HEK293 (cell line): Measurements from ENCODE around the gene TCEAL8.

Experiments used
- CTCF ChIA-PET: fragments of 350-600 bp; formaldehyde crosslinking; extraction: SDS; loops from one replicate; lab custom pipeline; 2021; ENCODE audit warnings: antibody characterized with exemption; lab: Yijun Ruan, JAX
- POLR2A ChIA-PET: fragments of 300-600 bp; formaldehyde crosslinking; extraction: SDS; loops from one replicate; lab custom pipeline; 2020; ENCODE audit warnings: antibody characterized with exemption, inconsistent platforms; lab: Yijun Ruan, JAX
- H3K27ac ChIP-seq: fragments of 200-500 bp; sonication (Bioruptor generic); 2 replicates; pipeline ENCODE4 v1.5.1; 2014; ENCODE audit warnings: low read depth, low read length, control low read depth, inconsistent platforms; ENCODE audit errors: extremely low read depth
- H3K36me3 ChIP-seq, 2 experiments: fragments of 200-500 bp in 1 of 2; sonication (Bioruptor generic) in 1 of 2; 1 replicate in 1 of 2; 2 replicates in 1 of 2; pipeline ENCODE4 v1.5.1; 2014 to 2017; ENCODE audit warnings: inconsistent platforms in 2 of 2, low read length in 2 of 2; ENCODE audit not compliant: control insufficient read depth in 2 of 2, insufficient read depth in 1 of 2
- H3K4me1 ChIP-seq: fragments of 200-500 bp; sonication (Bioruptor generic); 2 replicates; pipeline ENCODE4 v1.5.1; 2014; ENCODE audit warnings: mild to moderate bottlenecking, low read length, inconsistent platforms; ENCODE audit not compliant: control insufficient read depth, insufficient read depth
- H3K4me3 ChIP-seq: 2 replicates; pipeline ENCODE4 v1.5.1; 2011; ENCODE audit warnings: low read depth, mild to moderate bottlenecking, control low read depth, low read length, moderate library complexity
- H3K9me3 ChIP-seq: fragments of 200-500 bp; sonication (Bioruptor generic); 2 replicates; pipeline ENCODE4 v1.5.1; 2014; ENCODE audit warnings: low read depth, low read length, inconsistent platforms; ENCODE audit not compliant: control insufficient read depth, insufficient read depth
- BCL6B ChIP-seq: fragments of 450-650 bp; formaldehyde crosslinking; IDR thresholded peaks from 2 replicates; pipeline ENCODE4 v1.5.1; 2017; ENCODE audit warnings: missing biosample characterization, missing genetic modification characterization
- EGR2 ChIP-seq: fragments of 450-650 bp; formaldehyde crosslinking; IDR thresholded peaks from 2 replicates; pipeline ENCODE4 v1.5.1; 2016; ENCODE audit warnings: low read depth, missing biosample characterization, missing genetic modification characterization
- FEZF1 ChIP-seq: fragments of 450-650 bp; formaldehyde crosslinking; IDR thresholded peaks from 2 replicates; pipeline ENCODE4 v1.5.1; 2016; ENCODE audit warnings: missing biosample characterization, missing genetic modification characterization
- MZF1 ChIP-seq: fragments of 450-650 bp; formaldehyde crosslinking; IDR thresholded peaks from 2 replicates; pipeline ENCODE4 v1.5.1; 2017; ENCODE audit warnings: missing biosample characterization, missing genetic modification characterization, borderline replicate concordance
- OVOL3 ChIP-seq: fragments of 450-650 bp; formaldehyde crosslinking; IDR thresholded peaks from 2 replicates; pipeline ENCODE4 v1.5.1; 2016; ENCODE audit warnings: missing biosample characterization, missing genetic modification characterization
- SETDB1 ChIP-seq: IDR thresholded peaks from one replicate; pipeline ENCODE4 v1.6.1; 2017; ENCODE audit warnings: mild to moderate bottlenecking, low read length, moderate library complexity, mixed read lengths; ENCODE audit not compliant: insufficient read length
- SP2 ChIP-seq: fragments of 450-650 bp; formaldehyde crosslinking; IDR thresholded peaks from 2 replicates; pipeline ENCODE4 v1.5.1; 2016; ENCODE audit warnings: missing biosample characterization, missing genetic modification characterization
- SP3 ChIP-seq: fragments of 450-650 bp; formaldehyde crosslinking; IDR thresholded peaks from 2 replicates; pipeline ENCODE4 v1.5.1; 2016; ENCODE audit warnings: missing biosample characterization, missing genetic modification characterization
- TRIM28 ChIP-seq: IDR thresholded peaks from 2 replicates; pipeline ENCODE4 v1.6.1; 2011; ENCODE audit warnings: low read length, control low read depth, borderline replicate concordance
- YY2 ChIP-seq: fragments of 450-650 bp; formaldehyde crosslinking; IDR thresholded peaks from 2 replicates; pipeline ENCODE4 v1.5.1; 2016; ENCODE audit warnings: missing biosample characterization, missing genetic modification characterization
- ZBTB1 ChIP-seq: fragments of 450-650 bp; formaldehyde crosslinking; IDR thresholded peaks from 2 replicates; pipeline ENCODE4 v1.5.1; 2016; ENCODE audit warnings: missing biosample characterization, missing genetic modification characterization
- ZBTB17 ChIP-seq: fragments of 450-650 bp; formaldehyde crosslinking; IDR thresholded peaks from 2 replicates; pipeline ENCODE4 v1.5.1; 2016; ENCODE audit warnings: missing biosample characterization, missing genetic modification characterization
- ZBTB20 ChIP-seq: fragments of 450-650 bp; formaldehyde crosslinking; IDR thresholded peaks from 2 replicates; pipeline ENCODE4 v1.5.1; 2016; ENCODE audit warnings: missing biosample characterization, missing genetic modification characterization
- ZBTB44 ChIP-seq: fragments of 450-650 bp; IDR thresholded peaks from 2 replicates; pipeline ENCODE4 v1.5.1; 2018; ENCODE audit warnings: missing biosample characterization, mild to moderate bottlenecking, missing genetic modification characterization
- ZBTB7A ChIP-seq: fragments of 450-650 bp; formaldehyde crosslinking; IDR thresholded peaks from 2 replicates; pipeline ENCODE4 v1.5.1; 2016; ENCODE audit warnings: low read depth, missing biosample characterization, missing genetic modification characterization
- ZBTB8A ChIP-seq: fragments of 450-650 bp; formaldehyde crosslinking; IDR thresholded peaks from 2 replicates; pipeline ENCODE4 v1.5.1; 2016; ENCODE audit warnings: missing biosample characterization, missing genetic modification characterization
- ZFP69B ChIP-seq: fragments of 450-650 bp; formaldehyde crosslinking; IDR thresholded peaks from 2 replicates; pipeline ENCODE4 v1.5.1; 2016; ENCODE audit warnings: missing biosample characterization, missing genetic modification characterization
- ZIC2 ChIP-seq: fragments of 450-650 bp; formaldehyde crosslinking; IDR thresholded peaks from 2 replicates; pipeline ENCODE4 v1.5.1; 2016; ENCODE audit warnings: missing biosample characterization, missing genetic modification characterization
- ZNF112 ChIP-seq: fragments of 450-650 bp; formaldehyde crosslinking; IDR thresholded peaks from 2 replicates; pipeline ENCODE4 v1.5.0; 2017; ENCODE audit warnings: missing biosample characterization, missing genetic modification characterization
- ZNF114 ChIP-seq: fragments of 450-650 bp; formaldehyde crosslinking; IDR thresholded peaks from 2 replicates; pipeline ENCODE4 v1.5.0; 2017; ENCODE audit warnings: missing biosample characterization, missing genetic modification characterization
- ZNF138 ChIP-seq: fragments of 450-650 bp; formaldehyde crosslinking; IDR thresholded peaks from 2 replicates; pipeline ENCODE4 v1.5.1; 2016; ENCODE audit warnings: missing biosample characterization, missing genetic modification characterization, borderline replicate concordance
- ZNF155 ChIP-seq: fragments of 450-650 bp; formaldehyde crosslinking; IDR thresholded peaks from 2 replicates; pipeline ENCODE4 v1.5.1; 2016; ENCODE audit warnings: missing biosample characterization, missing genetic modification characterization
- ZNF157 ChIP-seq: fragments of 450-650 bp; formaldehyde crosslinking; IDR thresholded peaks from 2 replicates; pipeline ENCODE4 v1.5.1; 2016; ENCODE audit warnings: missing biosample characterization, missing genetic modification characterization
- ZNF169 ChIP-seq: fragments of 450-650 bp; formaldehyde crosslinking; IDR thresholded peaks from 2 replicates; pipeline ENCODE4 v1.5.1; 2016; ENCODE audit warnings: missing biosample characterization, missing genetic modification characterization
- ZNF174 ChIP-seq: fragments of 450-650 bp; formaldehyde crosslinking; IDR thresholded peaks from 2 replicates; pipeline ENCODE4 v1.5.0; 2017; ENCODE audit warnings: missing biosample characterization, mild to moderate bottlenecking, missing genetic modification characterization
- ZNF274 ChIP-seq, 2 experiments: fragments of 200-500 bp in 1 of 2; fragments of 450-650 bp in 1 of 2; sonication (Bioruptor generic) in 1 of 2; formaldehyde crosslinking in 1 of 2; IDR thresholded peaks; 2 replicates each; pipeline versions ENCODE4 v1.5.1 to v1.6.1; 2014 to 2016; ENCODE audit warnings: borderline replicate concordance in 1 of 2, inconsistent platforms in 1 of 2, low read length in 1 of 2, missing biosample characterization in 1 of 2, missing genetic modification characterization in 1 of 2
- ZNF292 ChIP-seq: fragments of 450-650 bp; formaldehyde crosslinking; IDR thresholded peaks from 2 replicates; pipeline ENCODE4 v1.5.1; 2016; ENCODE audit warnings: low read depth, missing biosample characterization, missing genetic modification characterization, borderline replicate concordance
- ZNF362 ChIP-seq: fragments of 450-650 bp; formaldehyde crosslinking; IDR thresholded peaks from 2 replicates; pipeline ENCODE4 v1.5.1; 2016; ENCODE audit warnings: missing biosample characterization, missing genetic modification characterization
- ZNF544 ChIP-seq: fragments of 450-650 bp; formaldehyde crosslinking; IDR thresholded peaks from 2 replicates; pipeline ENCODE4 v1.5.0; 2017; ENCODE audit warnings: missing biosample characterization, missing genetic modification characterization
- ZNF548 ChIP-seq: fragments of 450-650 bp; formaldehyde crosslinking; IDR thresholded peaks from 2 replicates; pipeline ENCODE4 v1.5.1; 2016; ENCODE audit warnings: missing biosample characterization, missing genetic modification characterization
- ZNF555 ChIP-seq: fragments of 450-650 bp; formaldehyde crosslinking; conservative IDR thresholded peaks from 2 replicates; pipeline ENCODE4 v1.5.1; 2017; ENCODE audit warnings: missing biosample characterization, mild to moderate bottlenecking, missing genetic modification characterization, inconsistent platforms
- ZNF560 ChIP-seq: fragments of 450-650 bp; formaldehyde crosslinking; IDR thresholded peaks from 2 replicates; pipeline ENCODE4 v1.5.1; 2017; ENCODE audit warnings: missing biosample characterization, missing genetic modification characterization, borderline replicate concordance
- ZNF621 ChIP-seq: fragments of 450-650 bp; formaldehyde crosslinking; IDR thresholded peaks from 2 replicates; pipeline ENCODE4 v1.5.1; 2017; ENCODE audit warnings: missing biosample characterization, missing genetic modification characterization
- ZNF701 ChIP-seq: fragments of 450-650 bp; formaldehyde crosslinking; IDR thresholded peaks from 2 replicates; pipeline ENCODE4 v1.5.1; 2016; ENCODE audit warnings: missing biosample characterization, missing genetic modification characterization
- ZNF747 ChIP-seq: fragments of 450-650 bp; formaldehyde crosslinking; IDR thresholded peaks from 2 replicates; pipeline ENCODE4 v1.5.1; 2016; ENCODE audit warnings: missing biosample characterization, missing genetic modification characterization
- ZNF843 ChIP-seq: fragments of 450-650 bp; formaldehyde crosslinking; IDR thresholded peaks from 2 replicates; pipeline ENCODE4 v1.5.1; 2016; ENCODE audit warnings: missing biosample characterization, missing genetic modification characterization

The TCEAL8 gene

DNA sequence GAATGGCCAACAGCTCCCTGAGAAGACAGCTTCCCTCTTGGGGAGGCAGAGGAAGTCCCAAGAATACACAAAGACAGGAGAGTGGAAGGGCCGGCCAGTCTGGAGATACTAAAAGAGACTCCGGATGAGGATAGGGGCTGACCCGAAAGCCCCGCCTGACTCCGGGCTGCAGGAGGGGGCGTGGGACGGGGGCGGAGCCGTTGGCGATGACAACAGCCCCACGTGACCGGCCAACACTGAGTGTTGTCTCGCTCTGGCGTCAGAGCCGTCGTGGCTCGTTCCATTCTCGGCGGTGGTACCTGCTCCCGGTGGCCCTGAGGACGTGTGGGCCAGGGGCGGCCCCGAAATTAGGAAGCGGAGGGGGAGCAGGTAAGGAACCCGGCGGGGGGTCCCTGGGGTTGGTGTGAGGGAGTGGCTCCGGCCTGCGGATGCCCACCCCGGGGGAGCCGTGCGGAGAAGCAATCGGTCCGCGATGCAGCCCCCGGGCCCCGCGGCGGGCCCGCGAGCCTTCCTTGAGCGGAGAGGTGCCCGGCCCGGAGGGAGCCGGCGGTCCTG lies 40.0 kb downstream of the TCEAL8 start, which contains the start of gene BEX4:
TSS of gene BEX4 (plus strand) at position 239 of the 555 bp plus-strand sequence. CDS start 1,046 bp downstream, outside the sequence.
- peak within 1 kb of the TSS; percentile 66 for H3K27ac ChIP-seq
- POLR2A ChIA-PET: interaction anchor here (0.6 to 0.7 kb wide), 2 partner anchors 40 to 141 kb away, joined by 3 to 4 read pairs; partner anchors contain the start of gene TCEAL8
- CTCF ChIA-PET: no interaction called here
- peak within 1 kb of the TSS; percentile 71 for H3K4me3 ChIP-seq
- H3K4me1 ChIP-seq: 0 out of 2 replicates have a peak, but pooled peaks cover 2% of the 10 kb centered on the region
- peaks cover 0 to 16% of the 10 kb centered on the region in 2 experiments; a peak in 2 of 3 replicates for H3K36me3 ChIP-seq
- no peaks in the 10 kb centered on the region for H3K9me3 ChIP-seq
- no peak for TF ChIP-seq ZNF112 (tag by site-specific recombination)
- TF ChIP-seq ZNF274 (IDR thresholded peaks at IDR 0.05; ENCODE audit: low read length): no peak
- no peak for TF ChIP-seq ZNF274 (tag by site-specific recombination; IDR thresholded peaks at IDR 0.05; ENCODE audit: borderline replicate concordance)
- TF ChIP-seq ZNF701: no peak
- TF ChIP-seq BCL6B (tag by site-specific recombination): no peak
- TF ChIP-seq ZBTB8A: peak; percentile 67
- no peak for TF ChIP-seq ZNF155
- no peak for TF ChIP-seq ZFP69B (tag by site-specific recombination)
- TF ChIP-seq ZNF362 (tag by site-specific recombination): no peak
- no peak for TF ChIP-seq SETDB1
- TF ChIP-seq FEZF1 (tag by site-specific recombination): no peak
- no peak for TF ChIP-seq ZNF843 (tag by site-specific recombination)
- no peak for TF ChIP-seq ZNF157 (tag by site-specific recombination)
- TF ChIP-seq ZBTB17 (tag by site-specific recombination): peak; percentile 45
- TF ChIP-seq ZNF560: no peak
- no peak for TF ChIP-seq ZNF747 (tag by site-specific recombination)
- TF ChIP-seq ZNF169 (tag by site-specific recombination): no peak
- no peak for TF ChIP-seq MZF1 (tag by site-specific recombination)
- TF ChIP-seq SP3 (tag by site-specific recombination): peak; percentile 88
- peak; percentile 21; the same call in 1 of the 2 replicates for TF ChIP-seq ZBTB20 (tag by site-specific recombination)
- no peak for TF ChIP-seq YY2 (tag by site-specific recombination)
- TF ChIP-seq ZNF555 (tag by site-specific recombination): no peak
- TF ChIP-seq ZNF621 (tag by site-specific recombination): no peak
- 0 out of 2 replicates have a peak, but pooled peaks have one; percentile 28 for TF ChIP-seq EGR2 (tag by site-specific recombination)
- no peak for TF ChIP-seq ZNF138 (tag by site-specific recombination)
- TF ChIP-seq ZBTB7A (tag by site-specific recombination): no peak
- TF ChIP-seq ZNF174 (tag by site-specific recombination): no peak
- TF ChIP-seq ZIC2 (tag by site-specific recombination): no peak
- no peak for TF ChIP-seq ZNF548 (tag by site-specific recombination)
- peak; percentile 62 for TF ChIP-seq SP2
- TF ChIP-seq ZBTB44: no peak
- TF ChIP-seq OVOL3 (tag by site-specific recombination): no peak
- TF ChIP-seq ZNF114 (tag by site-specific recombination): no peak
- no peak for TF ChIP-seq ZNF292 (tag by site-specific recombination)
- TF ChIP-seq TRIM28: no peak
- TF ChIP-seq ZBTB1: no peak
- TF ChIP-seq ZNF544 (tag by site-specific recombination): no peak
